ENCODE results near the gene DARS2. TPM values are rescaled to one million over a fixed set of nuclear protein-coding genes. Genes with fewer than 3 reads are reported as not detected.

Gene DARS2
- total and polyA plus RNA-seq, 10 of the 15 experiments (the other 5 are each of a cell fraction or from before 2014, with no cell fraction given), result 23.9 to 69.7 (median 37.3) TPM

GRCh38 chr1:173856903-173857302, 32.4 kb downstream of the DARS2 start:
- Histone ChIP-seq H3K27me3 (replicated peaks in 1 of 2; ENCODE audit: control insufficient read depth in 2 of 2, insufficient read depth in 2 of 2, low read length in 1 of 2) (no peaks in the 10 kb centered on the region), H4K20me1 (ENCODE audit: control insufficient read depth, insufficient read depth) (no peaks in the 10 kb centered on the region), H3K9ac (ENCODE audit: control insufficient read depth, insufficient read depth, low read length) (no peak overlapping the region), H3K79me2 (ENCODE audit: control insufficient read depth, insufficient read depth, low read length) (no peaks in the 10 kb centered on the region), H3K9me3 (replicated peaks; ENCODE audit: control insufficient read depth, insufficient read depth, low read length) (no peaks in the 10 kb centered on the region), H3K4me2 (ENCODE audit: control insufficient read depth, insufficient read depth) (no peak overlapping the region), H3K4me1 (ENCODE audit: control insufficient read depth, insufficient read depth, low read length) (no peaks in the 10 kb centered on the region), H3K27ac (ENCODE audit: control insufficient read depth, insufficient read depth) (no peak overlapping the region), H2AFZ (ENCODE audit: control insufficient read depth, low read depth, low read length) (no peak overlapping the region), H3K36me3 (ENCODE audit: control insufficient read depth in 2 of 2, insufficient read depth in 2 of 2, low read length in 1 of 2) (peaks cover 1 to 12% of the 10 kb centered on the region in 2 experiments), H3K4me3 (no peak overlapping the region)
- TF ChIP-seq ATF3 (IDR thresholded peaks at IDR 0.05; ENCODE audit: borderline replicate concordance, extremely low read depth, low read depth, low read length) (no peak), MYB (IDR thresholded peaks at IDR 0.05; ENCODE audit: borderline replicate concordance, low read depth, low read length) (no peak), ZNF622 (IDR thresholded peaks at IDR 0.05) (no peak), SREBF1 (IDR thresholded peaks at IDR 0.05; ENCODE audit: low read length) (no peak), DPF2 (IDR thresholded peaks at IDR 0.05) (no peak), ZNF217 (IDR thresholded peaks at IDR 0.05) (no peak), RB1 (IDR thresholded peaks at IDR 0.05; ENCODE audit: borderline replicate concordance) (no peak), PML (IDR thresholded peaks at IDR 0.05; ENCODE audit: low read length) (no peak)
- ATAC-seq, result no peak
- no TSS peak for BruUV-seq (replicated peaks)
- ChIA-PET RAD21 (ENCODE audit: unreplicated experiment) (no interaction called here), SMC1A (ENCODE audit: uncharacterized antibody, unreplicated experiment) (interaction anchor here (0.8 kb wide), 1 partner anchor 34 kb away, joined by 3 read pairs; no protein-coding TSS in a partner anchor), POLR2A (no interaction called here), CTCF (no interaction called here)
- DNase-seq (ENCODE audit: low read depth, low spot score), result no peak
- intact Hi-C loops (cut with micrococcal nuclease; ENCODE audit: unreplicated experiment) (no loop called here), in situ Hi-C loops (cut with MboI) (no loop called here)
- WGBS (ENCODE audit: insufficient coverage, insufficient replicate concordance, low lambda C conversion rate, missing lambda C conversion rate), result 100% methylated on average over 2 of the region's 2 CpGs
- no peak for FAIRE-seq

DNA sequence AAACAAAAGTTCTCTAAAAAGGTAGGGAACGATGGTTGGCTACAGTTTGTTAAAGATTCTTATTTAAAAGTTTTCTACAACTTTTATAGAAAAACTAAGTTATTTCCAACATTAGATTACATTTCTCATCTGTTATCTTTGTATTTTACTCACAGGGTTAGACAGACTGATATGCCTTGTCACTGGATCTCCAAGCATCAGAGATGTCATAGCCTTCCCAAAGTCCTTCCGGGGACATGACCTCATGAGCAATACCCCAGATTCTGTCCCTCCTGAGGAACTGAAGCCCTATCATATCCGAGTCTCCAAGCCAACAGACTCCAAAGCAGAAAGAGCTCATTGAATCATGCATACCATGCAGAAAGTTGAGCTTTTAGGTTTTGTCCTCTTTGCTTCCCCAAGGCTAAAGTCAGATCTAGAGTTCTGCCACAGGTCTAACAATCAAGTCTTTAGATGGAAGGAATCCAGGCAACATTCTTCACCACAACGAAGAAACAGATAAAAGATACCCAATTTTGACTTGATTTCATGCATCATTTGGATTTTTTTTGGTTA, 33.0 kb downstream of the DARS2 start:
- Histone ChIP-seq H2AFZ (ENCODE audit: control insufficient read depth, low read depth, low read length) (no peak overlapping the region), H3K27me3 (replicated peaks in 1 of 2; ENCODE audit: control insufficient read depth in 2 of 2, insufficient read depth in 2 of 2, low read length in 1 of 2) (no peaks in the 10 kb centered on the region), H3K36me3 (ENCODE audit: control insufficient read depth in 2 of 2, insufficient read depth in 2 of 2, low read length in 1 of 2) (peaks cover 1 to 10% of the 10 kb centered on the region in 2 experiments), H4K20me1 (ENCODE audit: control insufficient read depth, insufficient read depth) (no peaks in the 10 kb centered on the region), H3K27ac (ENCODE audit: control insufficient read depth, insufficient read depth) (no peak overlapping the region), H3K4me2 (ENCODE audit: control insufficient read depth, insufficient read depth) (no peak overlapping the region), H3K79me2 (ENCODE audit: control insufficient read depth, insufficient read depth, low read length) (no peaks in the 10 kb centered on the region), H3K4me3 (no peak overlapping the region), H3K9me3 (replicated peaks; ENCODE audit: control insufficient read depth, insufficient read depth, low read length) (no peaks in the 10 kb centered on the region), H3K4me1 (ENCODE audit: control insufficient read depth, insufficient read depth, low read length) (no peaks in the 10 kb centered on the region), H3K9ac (ENCODE audit: control insufficient read depth, insufficient read depth, low read length) (no peak overlapping the region)
- BruUV-seq (replicated peaks), result no TSS peak
- ChIA-PET POLR2A (no interaction called here), SMC1A (ENCODE audit: uncharacterized antibody, unreplicated experiment) (no interaction called here), RAD21 (ENCODE audit: unreplicated experiment) (interaction anchor here (0.6 kb wide), 1 partner anchor 10 kb away, joined by 3 read pairs; no protein-coding TSS in a partner anchor), CTCF (no interaction called here)
- 96% methylated on average over 4 of the region's 4 CpGs for WGBS (ENCODE audit: insufficient coverage, insufficient replicate concordance, low lambda C conversion rate, missing lambda C conversion rate)
- peak; percentile 49 for FAIRE-seq
- ATAC-seq, result no peak
- no peak for DNase-seq (ENCODE audit: low read depth, low spot score)
- intact Hi-C loops (cut with micrococcal nuclease; ENCODE audit: unreplicated experiment), result no loop called here
- in situ Hi-C loops (cut with MboI), result no loop called here
- TF ChIP-seq ZBTB11 (CRISPR knock-in tag; IDR thresholded peaks at IDR 0.05) (no peak), KLF5 (IDR thresholded peaks at IDR 0.05; ENCODE audit: partially characterized antibody) (no peak)
- TF ChIP-seq, protein P1, sequence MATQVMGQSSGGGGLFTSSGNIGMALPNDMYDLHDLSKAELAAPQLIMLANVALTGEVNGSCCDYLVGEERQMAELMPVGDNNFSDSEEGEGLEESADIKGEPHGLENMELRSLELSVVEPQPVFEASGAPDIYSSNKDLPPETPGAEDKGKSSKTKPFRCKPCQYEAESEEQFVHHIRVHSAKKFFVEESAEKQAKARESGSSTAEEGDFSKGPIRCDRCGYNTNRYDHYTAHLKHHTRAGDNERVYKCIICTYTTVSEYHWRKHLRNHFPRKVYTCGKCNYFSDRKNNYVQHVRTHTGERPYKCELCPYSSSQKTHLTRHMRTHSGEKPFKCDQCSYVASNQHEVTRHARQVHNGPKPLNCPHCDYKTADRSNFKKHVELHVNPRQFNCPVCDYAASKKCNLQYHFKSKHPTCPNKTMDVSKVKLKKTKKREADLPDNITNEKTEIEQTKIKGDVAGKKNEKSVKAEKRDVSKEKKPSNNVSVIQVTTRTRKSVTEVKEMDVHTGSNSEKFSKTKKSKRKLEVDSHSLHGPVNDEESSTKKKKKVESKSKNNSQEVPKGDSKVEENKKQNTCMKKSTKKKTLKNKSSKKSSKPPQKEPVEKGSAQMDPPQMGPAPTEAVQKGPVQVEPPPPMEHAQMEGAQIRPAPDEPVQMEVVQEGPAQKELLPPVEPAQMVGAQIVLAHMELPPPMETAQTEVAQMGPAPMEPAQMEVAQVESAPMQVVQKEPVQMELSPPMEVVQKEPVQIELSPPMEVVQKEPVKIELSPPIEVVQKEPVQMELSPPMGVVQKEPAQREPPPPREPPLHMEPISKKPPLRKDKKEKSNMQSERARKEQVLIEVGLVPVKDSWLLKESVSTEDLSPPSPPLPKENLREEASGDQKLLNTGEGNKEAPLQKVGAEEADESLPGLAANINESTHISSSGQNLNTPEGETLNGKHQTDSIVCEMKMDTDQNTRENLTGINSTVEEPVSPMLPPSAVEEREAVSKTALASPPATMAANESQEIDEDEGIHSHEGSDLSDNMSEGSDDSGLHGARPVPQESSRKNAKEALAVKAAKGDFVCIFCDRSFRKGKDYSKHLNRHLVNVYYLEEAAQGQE (IDR thresholded peaks at IDR 0.05; ENCODE audit: low read depth, low read length), result no peak

All from GM12878 (cell line).